Heart left ventricle (tissue), 16 donors: ENCODE data around the gene TMEM51. TPM values are rescaled to one million over a fixed set of nuclear protein-coding genes. Genes with fewer than 3 reads are reported as not detected.
"Not testable (repeated sequence)": the region's sequence is repeated elsewhere in the genome, so short reads cannot be mapped to it uniquely, and the experiment has no call there.

ENCODE experiments used
- ATAC-seq, 4 donors: fragments of 200-7000 bp; cut with Tn5 transposase; one replicate each; pipeline ENCODE4 v1.9.1; 2020 to 2022; ENCODE audit warnings: moderate library complexity in 4 of 4, mild to moderate bottlenecking in 3 of 4, moderate number of reproducible peaks in 1 of 4
- DNase-seq, 5 donors: peaks; one replicate each; pipeline ENCODE4 v3.0.0-alpha.2; 2020
- H3K27ac ChIP-seq, 12 donors: fragments of 200-600 bp; sonication (generic) in 4 of 12; one replicate each; pipeline versions ENCODE4 v1.5.0 to v1.8.0; 2016 to 2022; ENCODE audit warnings: mild to moderate bottlenecking in 2 of 12
- H3K27me3 ChIP-seq, 9 donors: fragments of 200-600 bp; sonication (generic) in 2 of 9; one replicate each; pipeline versions ENCODE4 v1.5.1 to v1.8.0; 2016 to 2022; ENCODE audit warnings: mild to moderate bottlenecking in 3 of 9
- H3K36me3 ChIP-seq, 9 donors: fragments of 200-600 bp; sonication (generic) in 2 of 9; one replicate each; pipeline versions ENCODE4 v1.5.0 to v1.8.0; 2018 to 2022; ENCODE audit warnings: mild to moderate bottlenecking in 2 of 9
- H3K4me1 ChIP-seq, 12 donors: fragments of 200-600 bp; sonication (generic) in 4 of 12; one replicate each; pipeline versions ENCODE4 v1.5.0 to v1.8.0; 2016 to 2022; ENCODE audit warnings: mild to moderate bottlenecking in 3 of 12
- H3K4me3 ChIP-seq, 12 donors: fragments of 200-600 bp; sonication (generic) in 4 of 12; one replicate each; pipeline versions ENCODE4 v1.5.0 to v1.8.0; 2017 to 2022; ENCODE audit warnings: mild to moderate bottlenecking in 9 of 12, moderate library complexity in 4 of 12
- H3K9me3 ChIP-seq, 12 donors: fragments of 200-600 bp; sonication (generic) in 4 of 12; one replicate each; pipeline versions ENCODE4 v1.5.0 to v1.8.0; 2016 to 2022; ENCODE audit warnings: mild to moderate bottlenecking in 1 of 12
- CTCF ChIP-seq, 12 donors: fragments of 200-600 bp; sonication (generic) in 4 of 12; IDR thresholded peaks; one replicate each; pipeline versions ENCODE4 v1.5.0 to v1.8.0; 2018 to 2022; ENCODE audit warnings: antibody characterized with exemption in 12 of 12, mild to moderate bottlenecking in 5 of 12
- POLR2A ChIP-seq, 2 donors: fragments of 450-650 bp; IDR thresholded peaks; one replicate each; pipeline ENCODE4 v1.6.1; 2017; ENCODE audit warnings: antibody characterized with exemption in 2 of 2, mild to moderate bottlenecking in 2 of 2, moderate library complexity in 2 of 2
- WGBS, 4 donors: extraction: QIAGEN DNeasy Blood & Tissue Kit in 2 of 4; methylation state at CpG; one replicate each; pipeline versions ENCODE4 v1.1.5 to v1.1.7; 2013 to 2018; 5-methylcytosine and 5-hydroxymethylcytosine counted together
- intact Hi-C, 10 donors: fragments of 100-400 bp; cut with DNase I; formaldehyde crosslinking; loops; one replicate each; pipeline versions ENCODE4 v1.11.1 to v1.14.2; 2022
- polyA plus RNA-seq, 2 donors: library from polyadenylated mRNA; stranded (reverse); fragments of 200-250 nt; gene quantifications; one replicate each; pipeline ENCODE4 v1.2.3, GENCODE V29; 2013
- total RNA-seq, 9 donors: library from RNA; depleted of rRNA in 2 of 9; stranded (reverse); fragments of >200 nt in 2 of 9; fragmentation: NEBNext Ultra II Directional in 3 of 9; extraction: Animal tissue kit (Norgen Biotek cat#: 25700) in 3 of 9; gene quantifications; one replicate each; pipeline versions ENCODE4 v1.1.0 to v1.2.4, GENCODE V29; 2016 to 2023
- donor health status: ischemic (EF 13 %, LVEDD 7.1; RV severe dilation, severe dysfunction).
- donor health status: healthy with polysubstance abuse.
- donor health status: DM: no; HTN: yes; CAD: no.
- donor health status: DM: no; HTN: no; CAD: no.
- donor health status: ischemic (EF 25% LVEDD 6.9; RV normal size, moderate dysfunction).
- donor health status: ischemic (EF 25% LVEDD 5.7; RV mildly dilated, moderate dysfunction).
- donor health status: healthy.
- donor health status: DM: yes; HTN: yes; CAD: no.
- donor health status: ischemic (EF 35%, LVEDD 5.7; RV mildly dilated, moderate dysfunction).
- donor health status: nonischemic (EF 11% LVEDD 7.7; RV severe dilation, severe dysfunction).
- donor health status: DM: yes; HTN: yes; CAD: no.
- donor health status: PGD.
- donor health status: ischemic (EF 29% LVEDD 5.4; RV normal size, mild dysfunction).
- donor health status: nonischemic (EF 23%, LVEDD 6.1; RV moderate dilation, normal function).

TMEM51 gene
- total and polyA plus RNA-seq, 11 donors = 2.0 to 9.5 (median 3.8) TPM

- no peak for TF ChIP-seq CTCF (IDR thresholded peaks at IDR 0.05)
- TF ChIP-seq POLR2A (IDR thresholded peaks at IDR 0.05) = no peak
- no peak overlapping the region for H3K4me3 ChIP-seq
- WGBS, 4 donors = 86 to 91% (median 88%) methylated on average over 11 of the region's 11 CpGs
- H3K27me3 ChIP-seq = no peaks in the 10 kb centered on the region
- H3K36me3 ChIP-seq = no peaks in the 10 kb centered on the region
- peaks cover 0 to 39% (median 6%) of the 10 kb centered on the region in 12 donors for H3K4me1 ChIP-seq
- ATAC-seq (no peak), DNase-seq (no peak)
- intact Hi-C loops = no loop called here
- no peak overlapping the region for H3K27ac ChIP-seq
- no peaks in the 10 kb centered on the region for H3K9me3 ChIP-seq
These were observed 20.5 kb downstream of the TMEM51 start for GRCh38 chr1:15173863-15174614.

- no peak overlapping the region for H3K4me3 ChIP-seq
- H3K9me3 ChIP-seq = no peaks in the 10 kb centered on the region
- ATAC-seq = no peak
- TF ChIP-seq CTCF (IDR thresholded peaks at IDR 0.05) (no peak), POLR2A (IDR thresholded peaks at IDR 0.05) (no peak)
- DNase-seq = no peak
- H3K27ac ChIP-seq = no peak overlapping the region
- intact Hi-C loops = no loop called here
- no peaks in the 10 kb centered on the region for H3K27me3 ChIP-seq
- H3K4me1 ChIP-seq = peaks cover 0 to 45% (median 10%) of the 10 kb centered on the region in 12 donors
- no peaks in the 10 kb centered on the region for H3K36me3 ChIP-seq
- 39 to 46% (median 43%) methylated on average over 3 of the region's 3 CpGs for WGBS, 4 donors
These were observed 21.1 kb downstream of the TMEM51 start for GRCh38 chr1:15174615-15174983.

- H3K27ac ChIP-seq, H3K4me3 ChIP-seq, intact Hi-C loops, H3K27me3 ChIP-seq, DNase-seq, ATAC-seq, H3K36me3 ChIP-seq, H3K9me3 ChIP-seq: not testable (repeated sequence)
- WGBS, 4 donors = 92 to 98% (median 95%) methylated on average over 6 of the region's 6 CpGs
- peaks cover 0 to 52% (median 11%) of the 10 kb centered on the region in 12 donors for H3K4me1 ChIP-seq
These were observed 22.0 kb downstream of the TMEM51 start for GRCh38 chr1:15175324-15176094.

GRCh38 chr1:15176120-15176519 is 22.6 kb downstream of the TMEM51 start:
- H3K9me3 ChIP-seq = no peaks in the 10 kb centered on the region
- intact Hi-C loops = no loop called here
- H3K36me3 ChIP-seq = no peaks in the 10 kb centered on the region
- H3K4me3 ChIP-seq = no peak overlapping the region
- DNase-seq (no peak), ATAC-seq (no peak)
- H3K4me1 ChIP-seq = peaks cover 0 to 52% (median 11%) of the 10 kb centered on the region in 12 donors
- TF ChIP-seq CTCF (IDR thresholded peaks at IDR 0.05) (no peak), POLR2A (IDR thresholded peaks at IDR 0.05) (no peak)
- 95 to 96% (median 95%) methylated on average over 7 of the region's 7 CpGs for WGBS, 4 donors
- H3K27me3 ChIP-seq = no peaks in the 10 kb centered on the region
- H3K27ac ChIP-seq = no peak overlapping the region
